Stimulated activated CD8-positive, alpha-beta memory T cell treated with anti-CD3 and anti-CD28 coated beads, Interleukin-15, amount 100 ng/mL, for 24 hours (primary cell): ENCODE data around the gene TXNL4A.

ENCODE experiments used
- DNase-seq: peaks from one replicate; pipeline ENCODE4 v3.0.0-alpha.2; 2020; ENCODE audit warnings: low read depth

The TXNL4A gene

GRCh38 chr18:79948719-79949411 lies 39.5 kb downstream of the TXNL4A start:
- DNase-seq, result no peak

GRCh38 chr18:79947881-79948610 lies 40.3 kb downstream of the TXNL4A start:
- no peak for DNase-seq

- DNase-seq, result no peak
These were observed 41.2 kb downstream of the TXNL4A start for GRCh38 chr18:79947054-79947755.

- no peak for DNase-seq
These were observed 43.0 kb downstream of the TXNL4A start for GRCh38 chr18:79945118-79946042.

- no peak for DNase-seq
These were observed 43.6 kb downstream of the TXNL4A start for GRCh38 chr18:79944746-79945117.

- no peak for DNase-seq
These were observed 44.1 kb downstream of the TXNL4A start for GRCh38 chr18:79944126-79944731.

- DNase-seq, result no peak
These were observed 44.7 kb downstream of the TXNL4A start for GRCh38 chr18:79943608-79944125.

GRCh38 chr18:79942786-79943607 lies 45.4 kb downstream of the TXNL4A start:
- DNase-seq, result no peak

GRCh38 chr18:79942211-79942610 lies 46.2 kb downstream of the TXNL4A start:
- DNase-seq, result no peak

DNA sequence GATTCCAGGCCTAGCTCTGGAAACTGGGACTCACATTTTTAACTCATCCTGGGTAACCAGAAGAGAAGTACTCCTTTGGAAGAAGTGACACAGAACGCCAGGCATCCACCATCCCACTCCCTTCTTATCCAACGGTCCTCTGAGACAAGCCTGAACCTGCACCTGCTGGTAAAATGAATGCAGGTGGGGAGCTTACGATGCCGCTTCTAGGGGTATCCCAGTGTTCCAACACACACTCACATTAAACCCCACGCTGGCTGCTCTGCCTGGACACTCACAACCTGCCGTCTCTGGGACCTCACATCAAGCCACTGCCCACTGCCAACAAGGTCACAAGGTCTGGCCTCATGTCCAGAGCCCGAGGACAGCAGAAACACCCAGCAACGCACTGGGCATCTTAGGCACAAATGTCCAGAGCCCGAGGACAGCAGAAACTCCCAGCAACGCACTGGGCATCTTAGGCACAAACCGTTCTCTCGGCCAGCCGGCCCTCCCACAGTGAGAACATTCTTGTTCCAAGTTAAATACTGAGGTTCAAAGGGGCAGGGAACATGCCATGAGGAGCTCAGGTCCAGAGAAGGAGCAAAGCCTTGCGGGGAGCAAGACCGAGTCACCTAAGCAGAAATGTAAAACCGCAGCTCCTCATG lies 46.8 kb downstream of the TXNL4A start:
- DNase-seq, result no peak

- DNase-seq, result no peak
These were observed 47.4 kb downstream of the TXNL4A start for GRCh38 chr18:79940814-79941472.

- DNase-seq, result no peak
These were observed 48.1 kb downstream of the TXNL4A start for GRCh38 chr18:79940126-79940813.

DNA sequence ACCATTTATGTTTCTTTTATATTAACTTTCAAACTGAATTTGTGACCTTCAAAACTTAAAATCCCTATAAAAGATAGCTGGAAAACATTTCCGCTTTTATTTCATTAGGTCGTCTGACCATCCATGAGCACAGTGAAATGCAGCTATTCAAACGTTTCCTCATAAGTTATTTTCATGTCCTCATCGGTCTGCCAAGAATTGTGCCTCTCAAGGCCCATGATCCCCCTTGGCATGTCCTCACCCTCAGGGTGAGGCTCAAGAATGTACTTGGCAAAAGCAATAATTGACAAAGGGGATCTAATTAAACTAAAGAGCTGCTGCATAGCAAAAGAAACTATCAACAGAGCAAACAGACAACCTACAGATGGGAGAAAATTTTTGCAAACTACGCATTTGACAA lies 49.3 kb downstream of the TXNL4A start:
- DNase-seq, result no peak

DNA sequence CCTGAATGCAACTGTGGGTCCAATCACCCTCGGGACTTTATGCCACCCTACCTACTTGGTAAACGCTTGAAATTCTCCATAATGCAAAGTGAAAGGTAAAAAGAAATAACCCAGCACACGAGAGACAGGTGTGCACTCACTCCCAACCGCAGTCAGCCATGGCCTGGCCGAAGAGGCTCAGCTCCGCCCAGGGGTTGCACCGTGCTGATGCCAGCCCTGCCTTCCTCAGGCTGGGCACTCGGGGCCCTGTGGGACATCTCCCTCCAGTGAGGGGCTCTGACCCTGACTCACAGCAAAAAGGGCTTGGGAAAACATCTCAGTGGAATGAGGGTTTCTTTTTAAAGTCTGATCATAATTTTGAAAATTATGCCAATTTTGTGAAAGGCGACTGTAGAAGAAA lies 50.2 kb downstream of the TXNL4A start:
- no peak for DNase-seq

GRCh38 chr18:79937103-79937860 lies 51.1 kb downstream of the TXNL4A start:
- DNase-seq, result no peak

- DNase-seq, result no peak
These were observed 51.7 kb downstream of the TXNL4A start for GRCh38 chr18:79936641-79937040.

- no peak for DNase-seq
These were observed 52.4 kb downstream of the TXNL4A start for GRCh38 chr18:79935925-79936324.

- DNase-seq, result no peak
These were observed 52.9 kb downstream of the TXNL4A start for GRCh38 chr18:79935499-79935898.
